Measurements from ENCODE around the gene LRP1B.

DNA sequence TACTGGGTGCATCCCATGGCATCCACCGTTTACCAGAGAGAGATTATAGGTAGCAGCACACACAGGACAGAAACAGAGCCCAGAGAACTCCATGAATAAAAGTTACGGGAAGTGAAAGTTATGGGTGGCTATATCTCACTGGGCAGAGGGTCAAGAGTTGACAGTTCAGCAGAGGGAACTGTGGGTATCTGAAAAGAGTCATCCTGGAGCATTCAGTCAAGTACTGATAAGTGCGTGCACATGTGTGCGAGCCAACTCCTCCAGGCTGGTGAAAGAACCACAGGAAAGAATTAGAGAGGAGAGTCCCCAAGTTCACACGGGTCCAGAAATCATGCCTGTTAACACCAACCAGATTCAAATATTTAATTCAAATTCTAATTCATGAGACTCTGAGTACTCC is 1588.2 kb downstream of the LRP1B start:
- TF ChIP-seq, protein P1, sequence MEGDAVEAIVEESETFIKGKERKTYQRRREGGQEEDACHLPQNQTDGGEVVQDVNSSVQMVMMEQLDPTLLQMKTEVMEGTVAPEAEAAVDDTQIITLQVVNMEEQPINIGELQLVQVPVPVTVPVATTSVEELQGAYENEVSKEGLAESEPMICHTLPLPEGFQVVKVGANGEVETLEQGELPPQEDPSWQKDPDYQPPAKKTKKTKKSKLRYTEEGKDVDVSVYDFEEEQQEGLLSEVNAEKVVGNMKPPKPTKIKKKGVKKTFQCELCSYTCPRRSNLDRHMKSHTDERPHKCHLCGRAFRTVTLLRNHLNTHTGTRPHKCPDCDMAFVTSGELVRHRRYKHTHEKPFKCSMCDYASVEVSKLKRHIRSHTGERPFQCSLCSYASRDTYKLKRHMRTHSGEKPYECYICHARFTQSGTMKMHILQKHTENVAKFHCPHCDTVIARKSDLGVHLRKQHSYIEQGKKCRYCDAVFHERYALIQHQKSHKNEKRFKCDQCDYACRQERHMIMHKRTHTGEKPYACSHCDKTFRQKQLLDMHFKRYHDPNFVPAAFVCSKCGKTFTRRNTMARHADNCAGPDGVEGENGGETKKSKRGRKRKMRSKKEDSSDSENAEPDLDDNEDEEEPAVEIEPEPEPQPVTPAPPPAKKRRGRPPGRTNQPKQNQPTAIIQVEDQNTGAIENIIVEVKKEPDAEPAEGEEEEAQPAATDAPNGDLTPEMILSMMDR (IDR thresholded peaks at IDR 0.05) = no peak
- TF ChIP-seq POLR2A (IDR thresholded peaks at IDR 0.05) = no peak

All from Peyer's patch (tissue), 4 donors.